GM12878 (cell line): ENCODE data around the gene USP47. TPM values are rescaled to one million over a fixed set of nuclear protein-coding genes. Genes with fewer than 3 reads are reported as not detected.

Source experiments
- BCLAF1 ChIP-seq: fragments of 450-650 bp; IDR thresholded peaks from 2 replicates; pipeline ENCODE4 v1.6.1; 2017; ENCODE audit warnings: antibody characterized with exemption, mild to moderate bottlenecking, moderate library complexity
- BHLHE40 ChIP-seq, 2 experiments: fragments of 450-650 bp in 1 of 2; IDR thresholded peaks; 2 replicates each; pipeline ENCODE4 v1.6.1; 2011 to 2017; ENCODE audit warnings: low read depth in 2 of 2, borderline replicate concordance in 1 of 2, improper control_type of control experiment in 1 of 2, low read length in 1 of 2, mild to moderate bottlenecking in 1 of 2
- CREB1 ChIP-seq: IDR thresholded peaks from 2 replicates; pipeline ENCODE4 v1.6.1; 2012; ENCODE audit warnings: low read depth, mild to moderate bottlenecking, inconsistent platforms
- CREM ChIP-seq: IDR thresholded peaks from 2 replicates; pipeline ENCODE4 v1.6.1; 2014; ENCODE audit warnings: antibody characterized with exemption, low read depth
- E2F8 ChIP-seq: fragments of 450-650 bp; IDR thresholded peaks from 2 replicates; pipeline ENCODE4 v1.6.1; 2018; ENCODE audit warnings: mild to moderate bottlenecking, low read depth, moderate library complexity; ENCODE audit not compliant: partially characterized antibody
- FOXK2 ChIP-seq: fragments of 450-650 bp; IDR thresholded peaks from 2 replicates; pipeline ENCODE4 v1.6.1; 2017; ENCODE audit warnings: mild to moderate bottlenecking, moderate library complexity
- IKZF1 ChIP-seq: fragments of 450-650 bp; conservative IDR thresholded peaks from 2 replicates; pipeline ENCODE4 v1.6.1; 2017; ENCODE audit warnings: antibody characterized with exemption, mild to moderate bottlenecking
- MTA2 ChIP-seq: fragments of 450-650 bp; IDR thresholded peaks from 2 replicates; pipeline ENCODE4 v1.6.1; 2016; ENCODE audit warnings: low read depth, mild to moderate bottlenecking, moderate library complexity
- NFYB ChIP-seq: IDR thresholded peaks from 2 replicates; pipeline ENCODE4 v1.6.1; 2011; ENCODE audit warnings: low read depth, mild to moderate bottlenecking, low read length, improper control_type of control experiment, moderate library complexity; ENCODE audit not compliant: insufficient read depth
- RAD51 ChIP-seq: fragments of 450-650 bp; IDR thresholded peaks from 2 replicates; pipeline ENCODE4 v1.6.1; 2016; ENCODE audit warnings: moderate library complexity, mild to moderate bottlenecking, inconsistent platforms
- RUNX3 ChIP-seq: IDR thresholded peaks from 2 replicates; pipeline ENCODE4 v1.6.1; 2012; ENCODE audit warnings: low read length, inconsistent platforms
- SMAD5 ChIP-seq: IDR thresholded peaks from 2 replicates; pipeline ENCODE4 v1.6.1; 2016; ENCODE audit warnings: antibody characterized with exemption, low read depth
- SP1 ChIP-seq: IDR thresholded peaks from one replicate; pipeline ENCODE4 v1.6.1; 2011; ENCODE audit warnings: low read depth, low read length
- SREBF1 ChIP-seq: IDR thresholded peaks from 2 replicates; pipeline ENCODE4 v1.6.1; 2012; ENCODE audit warnings: mild to moderate bottlenecking, low read length
- TAF1 ChIP-seq: IDR thresholded peaks from 2 replicates; pipeline ENCODE4 v1.6.1; 2011; ENCODE audit warnings: mild to moderate bottlenecking, low read depth, low read length, borderline replicate concordance
- TARDBP ChIP-seq: IDR thresholded peaks from 2 replicates; pipeline ENCODE4 v1.6.1; 2016; ENCODE audit warnings: borderline replicate concordance
- YY1 ChIP-seq: IDR thresholded peaks from 2 replicates; pipeline ENCODE4 v1.6.1; 2011; ENCODE audit warnings: low read depth, mild to moderate bottlenecking, low read length
- polyA plus RNA-seq, 11 experiments: library from polyadenylated mRNA; depleted of rRNA in 4 of 11; unstranded in 6 of 11; stranded (reverse) in 5 of 11; fragments of >200 nt; fragmentation: Nextera tagmentation in 4 of 11; fragmentation: Illumina TruSeq in 1 of 11; extraction: Ambion mirVana in 4 of 11; extraction: Trizol in 1 of 11; gene quantifications; 1 replicate in 1 of 11; 2 replicates in 10 of 11; pipeline versions ENCODE4 v1.2.1 to v1.2.3, GENCODE V29; 2011 to 2016; ENCODE audit warnings: inconsistent platforms in 2 of 11, missing spikeins in 2 of 11, low read depth in 1 of 11
- total RNA-seq, 4 experiments: library from RNA; depleted of rRNA in 3 of 4; stranded (reverse); fragments of >200 nt in 3 of 4; fragmentation: Illumina TruSeq in 1 of 4; extraction: Trizol in 1 of 4; gene quantifications; 2 replicates each; pipeline versions ENCODE4 v1.2.1 to v1.2.3, GENCODE V29; 2013 to 2021
- TF ChIP-seq, protein P1 (sequence below): fragments of 450-650 bp; IDR thresholded peaks from 2 replicates; pipeline ENCODE4 v1.6.1; 2017; ENCODE audit warnings: borderline replicate concordance
- TF ChIP-seq, protein P2 (sequence below): fragments of 150-350 bp; IDR thresholded peaks from 2 replicates; pipeline ENCODE4 v1.6.1; 2016; ENCODE audit warnings: low read depth, low read length

The USP47 gene
- total and polyA plus RNA-seq, 10 of the 15 experiments (the other 5 are each of a cell fraction or from before 2014, with no cell fraction given) = 13.9 to 54.0 (median 31.6) TPM

DNA sequence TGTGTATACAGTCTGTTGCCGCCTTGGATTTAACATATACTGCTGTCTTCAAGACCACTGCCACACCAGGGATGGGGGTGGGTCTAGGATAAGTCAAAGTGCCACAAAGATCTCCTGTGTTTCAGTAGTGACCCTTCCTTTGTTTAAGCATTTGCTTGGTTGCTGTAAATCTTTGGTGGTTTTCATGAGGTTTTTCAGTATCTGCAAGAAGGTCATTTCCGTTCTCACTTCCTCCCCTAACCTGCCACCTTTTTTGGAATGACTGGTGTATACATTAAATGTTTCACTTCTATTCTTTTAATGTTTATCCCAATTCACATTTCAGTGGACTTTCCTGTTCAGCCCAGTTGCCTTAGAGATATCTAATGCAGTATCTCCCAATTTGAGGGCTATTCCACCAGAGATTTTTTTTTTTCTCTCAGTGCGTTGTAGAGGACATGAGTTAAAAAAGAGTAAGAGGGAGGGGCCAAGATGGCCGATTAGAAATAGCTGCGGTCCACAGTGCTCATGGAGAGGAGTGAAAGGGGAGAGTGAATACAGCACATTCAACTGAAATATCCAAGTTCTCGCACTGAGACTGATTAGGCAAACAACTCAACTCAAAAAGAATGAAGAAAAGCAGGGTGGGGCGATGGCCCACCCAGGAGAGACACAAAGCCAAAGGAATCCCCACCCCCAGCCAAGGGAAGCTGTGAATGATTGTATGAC lies 43.2 kb downstream of the USP47 start (continued):
- TF ChIP-seq NFYB (no peak), CREB1 (peak; percentile 51; the same call in 1 of the 2 replicates), IKZF1 (peak; percentile 81), TAF1 (no peak), FOXK2 (no peak), MTA2 (peak; percentile 79), SMAD5 (no peak), SREBF1 (no peak), CREM (peak; percentile 82; the same call in 1 of the 2 replicates), BCLAF1 (no peak), RUNX3 (peak; percentile 98), SP1 (no peak), BHLHE40 (IDR thresholded peaks at IDR 0.05; ENCODE audit: borderline replicate concordance in 1 of 2, low read depth in 2 of 2, low read length in 1 of 2) (no peak; a peak in 1 of 4 replicates), YY1 (peak; percentile 50; the same call in 1 of the 2 replicates), RAD51 (no peak), E2F8 (no peak), TARDBP (no peak)
- TF ChIP-seq, protein P1, sequence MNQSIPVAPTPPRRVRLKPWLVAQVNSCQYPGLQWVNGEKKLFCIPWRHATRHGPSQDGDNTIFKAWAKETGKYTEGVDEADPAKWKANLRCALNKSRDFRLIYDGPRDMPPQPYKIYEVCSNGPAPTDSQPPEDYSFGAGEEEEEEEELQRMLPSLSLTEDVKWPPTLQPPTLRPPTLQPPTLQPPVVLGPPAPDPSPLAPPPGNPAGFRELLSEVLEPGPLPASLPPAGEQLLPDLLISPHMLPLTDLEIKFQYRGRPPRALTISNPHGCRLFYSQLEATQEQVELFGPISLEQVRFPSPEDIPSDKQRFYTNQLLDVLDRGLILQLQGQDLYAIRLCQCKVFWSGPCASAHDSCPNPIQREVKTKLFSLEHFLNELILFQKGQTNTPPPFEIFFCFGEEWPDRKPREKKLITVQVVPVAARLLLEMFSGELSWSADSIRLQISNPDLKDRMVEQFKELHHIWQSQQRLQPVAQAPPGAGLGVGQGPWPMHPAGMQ = no peak
- TF ChIP-seq, protein P2, sequence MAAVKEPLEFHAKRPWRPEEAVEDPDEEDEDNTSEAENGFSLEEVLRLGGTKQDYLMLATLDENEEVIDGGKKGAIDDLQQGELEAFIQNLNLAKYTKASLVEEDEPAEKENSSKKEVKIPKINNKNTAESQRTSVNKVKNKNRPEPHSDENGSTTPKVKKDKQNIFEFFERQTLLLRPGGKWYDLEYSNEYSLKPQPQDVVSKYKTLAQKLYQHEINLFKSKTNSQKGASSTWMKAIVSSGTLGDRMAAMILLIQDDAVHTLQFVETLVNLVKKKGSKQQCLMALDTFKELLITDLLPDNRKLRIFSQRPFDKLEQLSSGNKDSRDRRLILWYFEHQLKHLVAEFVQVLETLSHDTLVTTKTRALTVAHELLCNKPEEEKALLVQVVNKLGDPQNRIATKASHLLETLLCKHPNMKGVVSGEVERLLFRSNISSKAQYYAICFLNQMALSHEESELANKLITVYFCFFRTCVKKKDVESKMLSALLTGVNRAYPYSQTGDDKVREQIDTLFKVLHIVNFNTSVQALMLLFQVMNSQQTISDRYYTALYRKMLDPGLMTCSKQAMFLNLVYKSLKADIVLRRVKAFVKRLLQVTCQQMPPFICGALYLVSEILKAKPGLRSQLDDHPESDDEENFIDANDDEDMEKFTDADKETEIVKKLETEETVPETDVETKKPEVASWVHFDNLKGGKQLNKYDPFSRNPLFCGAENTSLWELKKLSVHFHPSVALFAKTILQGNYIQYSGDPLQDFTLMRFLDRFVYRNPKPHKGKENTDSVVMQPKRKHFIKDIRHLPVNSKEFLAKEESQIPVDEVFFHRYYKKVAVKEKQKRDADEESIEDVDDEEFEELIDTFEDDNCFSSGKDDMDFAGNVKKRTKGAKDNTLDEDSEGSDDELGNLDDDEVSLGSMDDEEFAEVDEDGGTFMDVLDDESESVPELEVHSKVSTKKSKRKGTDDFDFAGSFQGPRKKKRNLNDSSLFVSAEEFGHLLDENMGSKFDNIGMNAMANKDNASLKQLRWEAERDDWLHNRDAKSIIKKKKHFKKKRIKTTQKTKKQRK = no peak
